ENCODE results near the gene PLEKHN1.

GRCh38 chr1:996851-997712 lies 30.8 kb downstream of the PLEKHN1 start:
- TF ChIP-seq EZH2 (IDR thresholded peaks at IDR 0.05): no peak
- TF ChIP-seq POLR2AphosphoS5 (IDR thresholded peaks at IDR 0.05; ENCODE audit: borderline replicate concordance, low read depth, low read length): no peak

All from SK-N-MC (cell line).